HG03139 (cell line): Measurements from ENCODE around the gene THADA.
"Not testable (repeated sequence)": the region's sequence is repeated elsewhere in the genome, so short reads cannot be mapped to it uniquely, and the experiment has no call there.

Source experiments
- ATAC-seq: cut with Tn5 transposase; IDR thresholded peaks from one replicate; pipeline ENCODE4 v1.9.1; 2021; ENCODE audit not compliant: unreplicated experiment

THADA gene

GRCh38 chr2:43540021-43540779 lies 55.6 kb downstream of the THADA start:
- ATAC-seq: no peak

DNA sequence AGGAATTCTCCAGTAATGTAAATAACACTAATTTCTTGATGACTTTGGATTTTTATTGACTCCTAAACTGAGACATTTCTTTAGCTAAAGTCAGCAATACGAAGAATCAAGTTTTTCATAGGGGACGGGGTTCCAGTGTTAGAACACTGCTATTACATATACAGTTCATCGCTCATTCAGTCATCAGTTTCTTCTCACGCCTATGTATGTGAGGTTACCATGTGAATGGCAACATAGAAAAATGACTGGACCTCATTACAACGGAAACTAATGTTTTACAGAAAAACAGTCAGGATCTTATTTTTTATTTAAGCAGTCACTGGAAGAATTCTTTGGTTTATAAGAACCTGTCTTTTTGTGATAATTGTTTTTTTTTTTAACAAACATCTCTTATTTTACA lies 56.4 kb downstream of the THADA start:
- no peak for ATAC-seq

DNA sequence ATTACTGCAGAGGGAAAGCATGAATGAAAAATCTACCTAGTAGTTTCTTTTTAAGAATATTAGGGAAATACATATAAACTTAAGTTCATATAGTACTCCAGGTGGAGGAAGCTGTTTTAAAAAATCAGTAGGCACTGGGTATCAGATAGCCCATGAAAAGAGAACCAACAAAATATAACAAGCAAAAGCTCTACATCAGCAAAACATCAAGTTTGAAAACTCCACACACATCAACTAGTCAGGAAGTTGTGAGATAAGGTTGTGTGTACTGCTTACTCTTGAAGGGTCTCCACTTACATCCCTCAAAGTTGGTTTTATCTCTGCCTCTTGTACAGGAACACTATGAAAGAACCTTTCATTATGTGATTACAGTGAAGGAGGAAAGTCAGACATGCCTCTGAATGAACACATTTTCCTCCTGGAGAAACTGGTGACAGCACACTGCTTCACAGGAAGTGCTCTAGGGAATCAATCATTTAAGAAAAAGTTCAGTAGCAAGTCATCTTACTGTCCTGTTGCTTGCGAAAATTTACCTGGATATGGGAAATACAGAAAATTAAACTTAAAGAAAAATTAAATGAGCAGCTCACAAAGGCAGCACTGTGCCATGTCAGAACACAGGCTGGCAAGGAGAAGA lies 57.7 kb downstream of the THADA start:
- ATAC-seq: no peak

DNA sequence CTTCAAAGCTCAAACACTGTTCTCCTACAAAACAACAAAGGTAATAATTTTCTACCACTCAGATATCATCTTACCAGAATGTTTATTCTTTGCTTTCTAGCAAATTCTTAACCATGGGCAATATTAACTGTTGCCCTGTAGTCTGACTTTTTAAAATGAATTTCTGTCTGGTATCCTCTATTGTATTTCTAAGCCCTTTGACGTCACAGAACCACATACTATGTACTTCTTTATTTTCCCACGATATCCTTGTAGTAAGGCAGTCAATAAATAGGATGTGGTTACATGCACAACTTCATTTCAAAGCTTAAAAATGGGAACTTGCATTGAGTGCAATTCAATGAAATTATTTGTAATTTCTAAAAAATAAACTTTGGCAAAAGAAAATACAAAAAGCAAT lies 58.7 kb downstream of the THADA start:
- ATAC-seq: no peak

GRCh38 chr2:43534569-43534968 lies 61.3 kb downstream of the THADA start:
- no peak for ATAC-seq

DNA sequence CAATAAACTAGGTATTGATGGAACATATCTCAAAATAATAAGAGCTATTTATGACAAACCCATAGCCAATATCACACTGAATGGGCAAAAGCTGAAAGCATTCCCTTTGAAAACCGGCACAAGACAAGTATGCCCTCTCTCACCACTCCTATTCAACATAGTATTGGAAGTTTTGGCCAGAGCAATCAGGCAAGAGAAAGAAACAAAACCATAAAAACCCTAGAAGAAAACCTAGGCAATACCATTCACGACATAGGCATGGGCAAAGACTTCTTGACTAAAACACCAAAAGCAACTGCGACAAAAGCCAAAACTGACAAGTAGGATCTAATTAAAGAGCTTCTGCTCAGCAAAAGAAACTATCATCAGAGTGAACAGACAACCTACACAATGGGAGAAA lies 63.3 kb downstream of the THADA start:
- ATAC-seq: not testable (repeated sequence)

GRCh38 chr2:43531251-43531650 lies 64.6 kb downstream of the THADA start:
- ATAC-seq: no peak

DNA sequence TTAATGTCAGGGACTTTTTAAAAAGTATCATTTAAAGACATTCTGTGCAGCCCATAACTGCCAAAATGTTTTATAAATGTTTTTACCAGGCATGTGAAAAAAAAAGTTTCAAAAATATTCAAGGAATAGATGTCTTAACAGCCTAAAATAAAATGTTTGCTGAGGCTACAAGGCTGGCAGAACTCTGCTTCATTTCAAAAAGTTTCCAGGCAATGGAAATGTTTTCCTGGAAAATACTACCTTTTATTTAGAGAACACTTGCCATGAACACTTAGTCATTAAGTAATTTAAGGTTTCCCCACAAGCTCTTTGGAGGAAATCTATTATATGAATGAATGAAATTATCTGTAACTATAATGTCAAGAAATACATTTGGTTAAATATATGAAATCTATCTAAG lies 68.8 kb downstream of the THADA start:
- ATAC-seq: no peak

DNA sequence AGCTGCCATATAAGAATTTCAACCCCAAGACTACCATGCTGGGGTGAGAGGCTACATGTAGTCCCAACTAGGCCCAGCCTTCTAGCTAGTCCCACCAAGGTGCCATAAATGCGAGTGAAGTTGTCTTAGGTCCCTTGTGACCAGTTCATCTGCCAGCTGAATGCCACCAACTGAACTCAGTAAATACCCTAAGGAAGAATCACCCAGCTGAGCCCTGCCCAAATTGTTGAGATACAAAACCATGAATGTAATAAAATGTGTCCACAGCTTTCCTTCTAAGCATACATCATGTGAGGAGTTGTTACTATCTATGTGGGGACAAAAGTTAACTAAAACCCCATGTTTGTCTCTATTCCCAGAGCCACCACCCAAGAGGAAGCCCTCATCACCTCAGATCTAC lies 70.3 kb downstream of the THADA start:
- ATAC-seq: no peak

DNA sequence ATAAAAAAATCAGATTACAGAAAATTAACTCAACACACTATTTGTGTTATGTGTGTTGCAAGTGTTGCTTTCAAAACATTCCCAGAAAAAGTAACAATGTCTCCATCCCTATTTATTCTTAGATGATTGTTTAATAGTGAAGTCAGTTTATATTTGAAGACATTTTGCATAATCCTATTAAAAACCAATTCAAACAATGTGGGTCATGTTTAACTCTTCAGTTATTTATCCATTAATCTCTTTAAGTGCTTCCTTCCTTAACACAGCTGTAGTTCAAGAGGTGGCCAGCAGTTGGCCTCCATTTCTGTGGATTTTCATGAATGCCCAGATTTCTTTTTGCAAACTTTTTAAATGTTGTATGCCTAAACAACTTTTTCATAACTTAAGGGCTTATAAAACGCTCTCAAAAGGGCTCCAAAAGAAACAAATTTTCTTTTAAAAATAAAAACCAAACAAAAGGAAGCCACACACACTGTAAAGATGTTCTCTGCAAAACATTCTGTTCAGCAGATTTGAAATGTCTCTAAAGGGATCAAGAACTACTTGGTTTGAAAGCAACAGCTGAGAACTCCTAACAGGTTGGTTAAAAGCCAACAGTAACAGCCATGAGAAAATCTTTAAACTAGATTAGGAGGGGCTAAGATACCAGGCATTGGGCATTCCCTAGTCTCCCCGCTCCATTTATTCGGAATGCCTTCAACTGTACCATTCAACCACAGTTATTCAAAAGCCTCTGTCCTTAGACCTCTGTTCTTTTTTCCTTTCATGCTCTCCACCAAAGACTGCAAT lies 71.5 kb downstream of the THADA start:
- ATAC-seq: no peak

- ATAC-seq: no peak
Measured at GRCh38 chr2:43522177-43522576, 73.7 kb downstream of the THADA start.

DNA sequence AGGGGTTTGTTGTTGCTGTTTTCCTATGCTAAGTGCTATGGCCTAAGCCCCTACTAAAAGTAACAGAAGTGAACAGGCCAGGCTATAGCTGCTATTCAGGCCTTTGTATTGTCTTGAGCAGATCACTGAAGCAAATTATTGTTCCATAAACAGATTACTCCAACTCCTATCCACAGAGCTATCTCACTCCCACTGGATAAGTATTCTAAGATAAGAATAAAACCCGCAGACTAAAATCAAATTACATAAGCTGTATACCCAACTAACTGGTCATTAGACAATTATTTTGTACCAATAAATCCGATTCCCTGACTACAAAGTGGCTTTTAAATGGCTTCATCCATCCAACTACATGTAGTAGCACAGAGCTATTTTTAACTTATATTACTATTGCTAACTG lies 74.3 kb downstream of the THADA start:
- ATAC-seq: no peak

GRCh38 chr2:43520919-43521318 lies 74.9 kb downstream of the THADA start:
- ATAC-seq: no peak

GRCh38 chr2:43519643-43520221 lies 76.1 kb downstream of the THADA start:
- ATAC-seq: no peak

DNA sequence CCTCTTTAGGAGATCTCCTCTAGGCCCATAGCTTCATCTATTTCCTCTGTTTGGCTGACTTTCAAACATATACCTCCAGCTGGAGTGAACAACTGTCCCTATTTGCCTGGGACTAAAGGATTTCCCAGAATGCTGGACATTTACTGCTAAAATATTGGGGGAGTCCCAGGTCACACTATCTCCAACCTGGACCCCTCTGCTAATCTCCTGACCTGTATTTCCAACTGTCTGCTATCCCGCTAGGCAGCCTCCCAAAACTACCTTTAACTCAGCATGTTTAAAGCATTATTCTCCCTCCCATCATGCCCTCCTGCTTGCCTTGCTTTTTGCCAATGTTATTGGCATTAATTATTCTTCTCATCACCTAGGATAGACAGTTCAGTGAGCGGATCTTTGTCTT lies 77.1 kb downstream of the THADA start:
- no peak for ATAC-seq

DNA sequence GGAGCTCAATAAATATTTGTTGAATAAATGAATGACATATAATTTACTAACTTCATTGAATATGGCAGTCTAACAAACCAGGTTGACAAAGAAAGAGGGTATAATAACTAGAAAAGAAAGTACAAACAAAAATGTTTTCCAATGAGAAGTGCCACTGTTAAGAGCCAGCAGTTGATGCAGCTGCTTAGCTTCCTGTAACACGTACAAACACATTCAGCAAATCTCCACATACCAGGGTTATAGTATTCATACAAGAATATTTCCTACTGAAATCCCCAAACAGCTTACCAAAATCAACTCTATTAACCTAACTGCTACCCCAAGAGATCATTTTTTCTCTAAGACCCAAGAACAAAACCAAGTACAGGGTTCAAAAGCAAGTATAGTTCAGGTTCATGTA lies 77.7 kb downstream of the THADA start:
- no peak for ATAC-seq

- no peak for ATAC-seq
Measured at GRCh38 chr2:43515807-43516497, 79.9 kb downstream of the THADA start.

DNA sequence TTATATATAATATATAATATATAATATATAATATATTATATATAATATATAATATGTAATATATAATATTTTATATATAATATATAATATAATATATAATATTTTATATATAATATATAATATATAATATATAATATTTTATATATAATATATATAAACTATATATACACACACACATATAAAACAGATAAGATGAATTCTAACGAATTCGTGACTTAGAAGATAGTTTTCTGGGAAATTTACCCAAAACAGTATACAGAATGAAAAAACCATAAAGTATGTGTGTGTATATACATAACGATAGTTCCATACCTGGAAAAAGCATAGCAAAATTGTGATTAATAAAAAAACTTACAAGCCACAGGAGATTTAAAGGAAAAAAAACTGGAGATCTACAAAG lies 80.6 kb downstream of the THADA start:
- ATAC-seq: no peak

DNA sequence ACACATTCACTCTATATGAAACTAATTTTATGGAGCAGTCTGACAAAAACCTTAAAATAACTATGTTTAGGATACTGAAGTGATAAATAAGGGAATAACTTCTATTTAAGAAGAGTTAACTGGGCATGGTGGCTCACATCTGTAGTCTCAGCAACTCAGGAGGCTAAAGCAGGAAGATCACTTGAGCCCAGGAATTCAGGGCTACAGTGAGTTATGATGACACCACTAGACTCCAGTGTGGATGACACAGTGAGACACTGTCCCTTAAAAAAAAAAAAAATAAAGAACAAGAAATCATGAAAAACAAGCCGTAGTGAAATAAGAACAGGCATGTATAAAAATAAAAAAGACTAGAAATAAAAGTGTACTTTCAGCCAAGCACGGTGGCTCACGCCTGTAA lies 82.0 kb downstream of the THADA start:
- no peak for ATAC-seq

- ATAC-seq: no peak
Measured at GRCh38 chr2:43513216-43513615, 82.6 kb downstream of the THADA start.

- no peak for ATAC-seq
Measured at GRCh38 chr2:43511199-43511598, 84.6 kb downstream of the THADA start.
